Stimulated activated CD8-positive, alpha-beta memory T cell treated with anti-CD3 and anti-CD28 coated beads, Interleukin-4, amount 100 ng/mL, for 24 hours (primary cell): ENCODE measurements around the gene CCL1.

Experiments used
- DNase-seq: peaks from one replicate; pipeline ENCODE4 v3.0.0-alpha.2; 2020; ENCODE audit warnings: low read depth

The CCL1 gene

DNA sequence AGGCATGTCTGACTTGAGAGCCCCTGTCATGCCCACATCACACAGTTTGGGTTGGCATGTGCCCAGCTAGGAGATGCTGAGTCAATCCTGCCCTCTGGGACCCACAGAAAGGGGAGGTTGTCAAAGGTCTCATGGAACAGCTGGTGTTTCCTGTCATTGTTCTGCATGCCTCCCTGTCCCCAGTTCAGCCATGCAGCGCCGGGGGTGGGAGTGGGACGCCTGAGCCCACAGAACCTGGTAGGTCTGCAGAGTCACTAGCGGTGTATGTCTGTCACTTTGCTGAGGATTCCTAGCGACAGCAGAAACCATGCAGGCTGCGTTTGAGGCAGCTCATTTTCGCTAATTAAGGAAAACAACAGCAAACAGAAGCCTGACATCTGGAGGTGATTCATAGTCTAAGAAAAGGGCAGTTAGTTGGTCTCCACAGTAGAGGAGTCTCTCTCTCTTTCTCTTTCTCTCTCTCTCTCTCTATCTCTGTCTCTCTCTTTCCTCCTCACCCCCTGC, 19.6 kb upstream of the CCL1 start:
- DNase-seq, result peak; percentile 28

DNA sequence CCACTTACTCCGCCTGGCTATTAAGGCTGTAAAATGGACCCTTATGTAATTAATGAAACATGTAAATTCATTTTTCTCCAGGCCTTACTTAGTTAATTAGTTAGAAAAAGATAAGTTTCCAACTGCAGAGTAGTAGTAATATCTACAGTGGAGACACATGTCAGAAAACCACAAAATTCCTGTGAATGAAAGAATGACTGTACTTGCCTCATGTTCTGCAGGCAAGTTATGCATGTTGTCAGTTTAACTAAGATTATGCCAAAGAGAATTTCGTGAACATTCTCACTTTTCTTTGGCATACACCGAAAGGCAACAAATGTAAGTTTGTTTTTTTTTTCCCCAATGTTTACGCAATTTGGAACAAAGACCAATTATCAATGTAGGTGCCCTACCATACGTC, 16.8 kb upstream of the CCL1 start:
- no peak for DNase-seq

DNA sequence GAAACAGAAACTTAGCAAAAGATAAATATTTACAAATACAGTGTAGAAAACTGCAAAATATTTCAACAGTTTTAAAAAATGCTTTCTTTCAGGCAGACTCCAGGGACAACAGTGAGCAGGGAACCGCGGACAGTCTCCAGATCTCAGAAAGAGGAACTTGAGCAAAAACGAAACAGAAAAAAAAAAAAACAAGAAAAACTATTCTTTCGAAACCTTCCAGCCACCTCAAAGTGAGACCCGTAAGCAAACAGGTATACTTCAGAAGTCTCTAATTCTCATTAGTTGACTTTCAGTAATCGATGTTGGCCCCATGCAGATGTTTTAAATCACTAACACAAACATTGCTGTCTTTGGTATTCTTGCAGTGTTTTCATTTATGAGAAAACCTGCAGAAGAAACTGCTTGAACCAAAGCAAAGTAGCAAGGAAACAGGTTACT, 15.7 kb upstream of the CCL1 start:
- DNase-seq, result no peak

DNA sequence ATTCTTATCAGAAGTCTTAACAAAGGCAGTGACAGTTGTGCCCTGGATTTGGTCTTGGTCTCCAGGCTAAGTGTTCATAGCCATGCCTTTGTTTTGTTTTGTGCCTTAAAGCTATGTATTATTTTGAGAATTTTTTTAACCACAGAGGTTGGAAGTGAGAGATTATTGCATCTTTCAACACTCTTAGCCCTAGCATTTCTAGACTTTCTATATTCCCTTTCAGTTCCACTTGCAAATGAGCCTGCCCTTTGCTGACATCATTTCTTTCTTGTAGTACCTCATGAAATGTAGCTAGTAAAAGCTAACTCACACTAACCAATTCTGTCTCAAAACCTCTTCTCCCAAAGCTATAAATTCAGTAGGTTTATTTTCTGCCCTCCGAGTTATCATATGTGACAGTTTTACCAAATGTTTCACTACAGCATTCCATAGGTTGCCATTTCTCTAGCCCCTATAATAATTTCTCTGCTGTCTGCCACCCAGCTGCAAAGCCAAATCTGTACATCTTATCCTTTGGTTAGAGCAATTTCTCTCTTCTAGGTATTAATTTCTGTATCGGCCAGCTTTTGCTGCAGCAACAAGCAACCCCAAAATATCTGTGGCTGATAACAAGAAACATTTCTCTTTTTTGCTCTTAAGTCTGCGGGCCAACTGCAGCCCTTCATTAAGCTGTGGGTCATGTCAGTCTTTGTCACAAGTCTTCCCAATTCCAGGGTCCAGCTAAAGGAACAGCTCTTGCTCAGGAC, 14.2 kb upstream of the CCL1 start:
- no peak for DNase-seq

DNA sequence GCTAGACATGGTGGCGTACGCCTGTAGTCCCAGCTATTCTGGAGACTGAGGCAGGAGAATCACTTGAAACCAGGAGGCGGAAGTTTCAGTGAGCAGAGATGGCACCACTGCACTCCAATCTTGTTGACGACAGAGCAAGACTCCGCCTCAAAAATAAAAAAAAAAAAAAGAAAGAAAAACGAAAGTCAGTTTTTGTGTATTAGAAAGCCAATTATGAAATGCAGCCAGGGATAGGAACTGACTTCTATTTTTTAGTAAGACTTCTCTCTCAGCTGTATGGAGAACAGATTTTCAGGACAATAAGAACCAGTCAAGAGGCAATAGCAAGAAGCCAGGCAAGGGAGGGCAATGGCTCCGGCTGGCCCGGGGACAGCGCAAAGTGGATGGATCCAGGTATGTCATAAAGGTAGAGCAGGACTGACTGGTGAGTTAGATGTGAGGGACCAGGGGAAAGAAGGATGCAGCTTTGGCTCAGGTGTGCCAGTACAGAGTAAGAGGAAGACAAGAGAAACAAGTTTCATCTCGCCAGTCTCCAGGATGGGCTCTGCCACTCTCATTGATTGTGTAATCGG, 12.5 kb upstream of the CCL1 start:
- DNase-seq, result no peak

DNA sequence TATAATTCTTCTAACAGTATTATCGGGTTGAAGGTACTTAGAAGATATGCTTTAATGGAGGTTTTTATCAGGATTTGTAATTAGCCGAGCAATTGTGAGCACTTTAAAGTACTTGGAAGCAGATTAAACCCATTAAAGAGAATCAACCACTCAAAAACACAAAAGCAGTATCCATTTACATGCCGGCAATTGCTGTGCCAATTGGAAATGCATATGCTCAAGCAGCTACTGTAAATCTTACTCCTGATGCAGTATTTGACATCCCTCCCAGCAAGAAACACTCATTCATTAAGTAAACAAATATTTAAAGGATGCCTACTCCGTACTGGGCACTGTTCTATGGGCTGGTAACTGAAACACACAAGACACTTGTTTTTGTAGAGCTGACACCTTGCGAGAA, 11.4 kb upstream of the CCL1 start:
- DNase-seq, result no peak

DNA sequence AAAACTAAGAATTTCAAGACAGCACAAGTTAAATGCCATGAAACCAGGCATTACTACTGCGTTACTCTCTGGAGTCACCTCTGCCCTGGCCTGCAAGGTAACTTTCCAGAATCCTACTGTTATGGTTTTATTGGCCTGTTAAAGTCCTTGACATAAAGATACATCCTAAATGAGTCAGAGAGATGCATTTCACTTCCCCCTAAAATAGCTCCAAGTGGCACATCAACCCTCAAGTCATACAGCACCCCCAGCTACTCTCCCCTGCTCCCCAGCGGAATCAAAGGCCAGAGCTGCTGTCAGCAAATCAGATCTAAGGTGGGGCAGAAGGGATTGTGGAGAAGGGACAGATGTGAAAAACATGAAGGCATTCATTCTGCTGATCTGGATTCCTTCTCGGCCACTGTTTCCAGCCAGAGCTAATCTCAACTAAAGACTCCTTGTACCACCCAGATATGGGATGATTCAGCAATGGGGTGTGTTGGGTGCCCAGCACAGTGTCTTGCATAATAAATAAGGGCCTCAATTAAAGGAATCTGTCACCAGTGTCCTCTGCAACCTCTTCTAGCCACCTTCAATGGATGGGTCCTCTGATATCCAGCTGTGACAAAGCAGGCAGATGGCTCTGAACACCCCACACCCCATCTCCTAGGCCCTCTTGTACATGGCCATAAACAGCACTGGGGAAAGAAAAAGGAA, 8.5 kb upstream of the CCL1 start:
- DNase-seq, result no peak

DNA sequence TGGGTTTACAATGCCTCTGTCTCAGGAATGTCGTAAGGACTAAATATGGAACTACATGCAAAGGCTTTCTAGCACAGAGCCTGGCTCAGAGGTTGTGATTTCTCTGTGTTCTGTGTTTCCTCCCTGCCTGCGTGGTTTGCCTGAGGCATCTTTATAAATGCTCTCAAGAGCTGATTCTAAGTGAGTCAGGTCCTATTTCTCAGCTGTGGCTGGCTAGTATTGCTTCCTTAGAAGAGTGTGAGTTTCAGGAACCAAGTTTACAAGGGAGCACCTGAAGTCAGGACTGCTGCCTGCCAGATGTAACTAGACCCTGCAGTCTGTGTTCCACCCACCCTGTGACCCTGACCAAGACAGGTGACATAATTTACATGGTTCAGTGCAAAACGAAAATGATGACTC, 8.0 kb upstream of the CCL1 start:
- no peak for DNase-seq

DNA sequence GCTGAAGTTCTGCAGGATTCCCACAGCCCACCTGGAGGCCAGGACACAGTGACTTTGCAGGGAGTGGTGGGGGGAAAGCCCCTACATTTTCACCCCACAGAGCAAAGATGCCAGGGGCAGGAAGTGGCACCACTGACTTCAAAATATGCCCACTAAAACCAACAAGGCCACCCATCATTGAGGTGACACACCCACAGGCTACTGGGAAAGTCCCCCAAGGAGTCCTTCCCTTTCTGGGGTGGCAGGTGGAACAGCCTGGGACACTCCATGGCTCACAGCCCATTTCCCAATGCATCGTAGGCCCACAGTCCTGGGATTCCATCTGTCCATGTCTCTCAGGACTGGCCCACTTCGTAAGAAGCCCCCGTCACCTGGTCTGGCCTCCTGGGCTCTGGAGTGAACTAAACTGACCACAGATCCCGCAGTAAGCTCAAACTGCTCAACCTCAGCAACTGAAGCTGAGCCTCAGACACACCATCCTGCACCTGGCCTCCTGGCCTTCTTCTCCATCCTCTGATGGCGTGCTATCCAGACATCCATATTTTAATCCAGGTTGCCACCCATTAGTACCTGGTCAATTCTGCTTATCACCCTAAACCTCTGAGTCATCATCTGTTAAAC, 7.5 kb upstream of the CCL1 start:
- DNase-seq, result no peak

DNA sequence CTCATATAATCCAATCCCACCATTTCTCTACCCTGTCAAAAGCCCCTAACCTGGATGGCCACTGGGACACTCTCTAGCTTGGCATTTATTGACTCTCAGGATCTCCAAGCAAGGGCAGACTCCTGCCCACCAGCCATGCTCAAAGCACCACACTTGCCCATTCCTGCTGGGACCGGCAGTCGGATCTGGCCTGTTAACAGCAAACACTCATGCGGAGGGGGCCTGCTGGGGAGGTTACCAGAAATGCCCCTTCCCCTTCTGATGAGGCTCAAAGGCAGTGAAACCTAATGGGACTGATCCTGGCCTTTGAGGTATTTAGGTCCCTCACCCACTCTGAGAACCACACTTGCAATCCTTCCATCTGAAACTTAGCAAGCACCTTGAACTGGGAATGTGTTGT, 6.5 kb upstream of the CCL1 start:
- DNase-seq, result no peak

DNA sequence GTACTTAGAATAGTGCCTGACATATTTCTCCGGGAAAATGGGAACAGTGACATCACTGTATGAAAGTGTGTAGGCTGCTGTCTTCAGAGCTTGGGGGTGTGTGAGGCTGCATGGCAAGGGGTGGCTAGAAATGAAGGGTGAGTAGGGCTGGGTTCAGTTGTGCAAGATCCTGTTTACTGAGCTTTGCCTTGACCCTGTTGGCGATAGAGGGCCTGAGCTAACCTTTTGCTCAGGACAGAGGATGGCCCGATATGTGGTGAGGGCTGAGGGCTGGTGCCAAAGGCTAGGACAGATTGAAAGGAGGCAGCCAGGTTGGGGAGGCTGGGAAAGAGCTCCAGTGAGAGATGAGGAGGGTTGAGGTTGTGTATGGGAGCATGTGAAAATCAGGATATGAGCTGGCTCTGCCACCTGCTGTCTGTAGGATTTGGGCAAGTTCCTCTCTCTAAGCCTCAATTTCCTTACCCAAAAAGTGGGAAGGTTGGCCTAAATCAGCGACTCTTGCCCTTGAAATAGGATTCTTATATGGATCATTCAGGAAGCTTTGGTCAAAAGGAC, 6.0 kb upstream of the CCL1 start:
- no peak for DNase-seq

DNA sequence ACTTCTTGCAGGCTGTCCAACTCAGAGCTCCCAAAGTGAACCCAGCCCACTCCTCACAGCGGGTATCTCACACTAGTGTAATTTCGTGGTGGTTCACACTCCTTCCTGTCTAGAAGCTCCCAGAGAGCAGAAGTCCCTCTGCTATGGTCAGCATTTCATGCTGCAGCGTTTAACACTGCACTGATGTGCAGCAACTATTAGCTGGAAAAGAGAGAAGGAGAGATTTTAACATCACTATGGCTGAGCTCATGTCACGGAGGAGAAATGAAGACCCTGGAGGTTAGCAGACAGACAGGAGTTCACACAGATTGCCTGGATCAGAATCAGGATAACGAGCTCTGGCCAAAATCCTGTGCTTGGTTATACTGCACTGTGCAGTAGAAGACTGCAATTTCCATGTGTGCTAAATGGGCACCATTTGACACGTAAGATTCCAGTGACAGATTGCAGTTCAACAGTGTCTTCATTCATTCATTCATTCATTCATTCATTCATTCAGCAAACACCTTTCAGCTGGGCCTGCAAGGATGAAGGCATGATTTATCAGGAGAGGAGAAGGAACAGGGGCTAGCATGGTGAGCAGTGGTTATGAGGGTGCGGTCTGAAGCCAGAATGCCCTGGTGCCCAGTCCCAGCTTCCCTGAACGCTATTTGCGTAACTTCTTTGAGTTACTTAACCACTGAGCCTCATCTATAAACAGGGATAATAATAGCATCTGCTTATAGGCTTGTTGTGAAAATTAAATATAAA, 5.3 kb upstream of the CCL1 start:
- no peak for DNase-seq

DNA sequence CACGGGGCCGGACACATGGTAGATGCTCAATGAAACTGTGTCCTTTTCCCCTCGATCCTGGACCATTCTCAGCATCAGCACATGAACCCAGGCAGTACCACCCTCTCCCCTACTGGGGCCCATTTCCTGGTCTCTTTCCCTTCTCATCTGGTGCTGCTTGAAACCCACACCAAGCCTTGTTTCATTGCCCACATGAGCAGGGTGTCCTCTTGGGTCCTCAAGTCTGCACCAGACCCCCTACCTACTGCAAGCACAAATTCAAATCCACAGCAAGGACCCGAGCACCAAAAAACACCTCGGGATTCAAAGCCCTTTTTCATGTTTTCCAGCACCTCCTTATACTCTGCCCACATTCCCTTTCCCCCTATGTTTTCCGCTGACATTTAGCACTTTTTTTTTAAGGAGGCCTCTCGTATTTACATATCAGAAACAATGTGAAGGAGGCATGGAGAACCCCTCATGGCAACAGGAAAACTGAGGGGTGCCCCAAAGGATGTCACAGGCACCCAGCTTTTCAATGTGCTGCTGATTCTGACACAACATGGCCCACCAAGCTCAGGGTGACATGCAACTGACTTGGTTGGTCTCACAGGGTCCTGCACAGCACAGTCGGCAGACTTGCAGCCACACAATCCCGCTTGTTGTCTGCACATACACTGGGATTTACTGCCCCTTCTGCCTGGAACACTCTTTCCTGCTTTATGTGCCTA, 4.6 kb upstream of the CCL1 start:
- no peak for DNase-seq

DNA sequence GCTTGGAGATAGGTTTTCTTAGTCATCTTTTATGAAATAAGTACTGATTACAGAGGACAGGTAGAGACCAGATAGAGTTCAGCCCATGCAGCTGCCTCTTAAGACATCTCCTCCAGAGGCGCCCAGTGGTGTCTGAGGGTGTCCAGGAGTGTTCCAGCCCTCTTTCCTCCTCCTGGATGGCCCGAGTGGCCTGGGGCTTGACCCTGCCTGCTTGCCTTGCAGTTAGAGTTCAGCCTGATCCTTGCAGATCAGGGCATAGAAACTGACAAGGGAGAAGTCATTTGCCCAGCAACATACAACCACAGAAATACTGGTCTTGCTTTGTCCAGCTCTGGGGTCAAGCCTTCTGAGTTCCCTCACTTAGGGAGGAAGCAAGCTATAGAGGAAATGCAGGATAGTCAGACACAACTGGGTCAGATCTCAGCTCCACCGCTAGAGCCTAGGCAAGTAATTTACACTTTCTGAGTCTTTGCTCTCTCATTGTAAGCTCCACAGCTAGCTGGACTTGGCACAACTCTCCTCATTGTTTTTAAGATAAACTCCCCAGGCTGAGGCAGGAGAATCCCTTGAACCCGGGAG, 3.6 kb upstream of the CCL1 start:
- no peak for DNase-seq

DNA sequence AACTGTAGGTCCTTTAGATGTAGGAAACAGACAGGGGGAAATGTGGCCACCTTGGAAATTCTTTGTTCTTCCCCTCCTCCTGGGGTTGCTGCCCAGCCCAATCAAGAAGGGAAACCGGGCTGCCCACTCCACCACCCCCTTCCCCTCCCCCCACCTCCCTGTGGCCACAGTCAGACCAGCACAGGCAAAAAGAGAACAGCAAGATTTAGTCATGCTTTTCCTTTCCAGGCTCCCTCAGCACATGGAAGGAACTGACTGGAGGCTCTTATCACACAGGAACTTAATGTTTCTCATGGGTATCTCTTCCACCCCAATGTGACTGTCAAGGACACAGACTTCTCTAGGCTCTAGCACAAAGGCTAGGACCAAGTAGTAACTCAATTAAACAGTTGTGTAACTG, 3.0 kb upstream of the CCL1 start:
- DNase-seq, result no peak

DNA sequence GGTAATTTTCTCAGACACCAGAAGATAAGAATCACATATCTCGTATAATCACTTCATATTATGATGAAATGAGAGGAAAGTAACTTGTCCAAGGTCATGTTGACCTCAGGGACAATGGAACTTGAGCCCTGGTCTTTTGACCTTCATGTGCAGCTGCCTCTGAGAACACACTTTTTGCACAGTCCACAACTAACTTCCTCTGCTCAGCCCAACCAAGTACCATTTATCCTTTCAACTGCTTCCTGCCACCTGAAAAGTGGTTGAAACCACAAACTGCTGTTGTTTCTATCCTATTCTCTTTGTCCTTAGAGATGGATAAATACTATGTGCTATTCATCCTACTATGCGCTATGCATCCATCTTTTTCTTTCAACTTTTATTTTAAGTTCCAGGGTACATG, 2.3 kb upstream of the CCL1 start:
- DNase-seq, result no peak

DNA sequence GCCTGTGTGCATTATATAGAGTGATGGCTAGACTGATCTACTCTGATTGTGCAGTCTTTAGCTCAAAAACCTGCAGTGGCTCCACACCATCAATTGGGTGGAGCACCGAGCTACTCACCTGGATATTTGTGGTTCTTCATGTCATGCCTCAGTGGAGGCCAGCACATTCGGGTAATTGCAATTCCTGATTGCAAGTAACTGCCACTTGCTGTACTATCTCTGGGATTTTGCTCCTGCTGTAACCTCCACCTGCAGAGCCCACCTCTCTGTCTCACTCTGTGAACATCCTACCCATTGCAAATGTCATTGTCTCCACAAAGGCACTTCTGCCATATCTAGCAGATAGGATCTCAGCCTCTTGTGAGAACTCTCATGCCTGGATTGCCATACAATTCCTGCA, 1.7 kb upstream of the CCL1 start:
- DNase-seq, result no peak

DNA sequence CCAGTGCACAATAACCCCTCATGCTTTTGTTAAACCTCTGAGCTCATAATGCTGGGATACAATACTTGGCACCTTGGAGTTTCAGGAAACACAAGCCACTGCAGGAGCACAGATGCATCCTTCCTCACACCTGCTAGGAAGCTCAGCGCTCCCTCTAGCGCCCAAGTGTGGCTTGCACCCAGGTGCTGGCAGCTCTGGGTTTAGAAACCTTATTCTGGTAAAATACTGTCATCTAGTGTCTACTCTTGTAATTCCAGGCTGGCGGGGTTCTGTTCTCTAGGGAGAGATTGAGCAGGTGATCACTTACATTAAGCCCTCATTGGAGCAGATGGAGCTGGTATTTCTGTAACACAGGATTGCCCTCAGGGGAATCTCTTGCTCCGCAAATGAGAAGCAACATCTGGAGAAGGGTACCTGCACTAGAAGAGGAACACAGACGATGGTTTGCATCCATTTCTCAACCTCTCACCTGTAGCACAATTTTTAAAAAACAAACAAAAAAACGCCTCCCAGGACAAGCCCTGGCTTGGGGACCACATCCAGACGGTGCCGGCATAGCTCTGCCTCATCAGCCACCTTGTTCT, 1.5 kb downstream of the CCL1 start:
- peak; percentile 65 for DNase-seq

DNA sequence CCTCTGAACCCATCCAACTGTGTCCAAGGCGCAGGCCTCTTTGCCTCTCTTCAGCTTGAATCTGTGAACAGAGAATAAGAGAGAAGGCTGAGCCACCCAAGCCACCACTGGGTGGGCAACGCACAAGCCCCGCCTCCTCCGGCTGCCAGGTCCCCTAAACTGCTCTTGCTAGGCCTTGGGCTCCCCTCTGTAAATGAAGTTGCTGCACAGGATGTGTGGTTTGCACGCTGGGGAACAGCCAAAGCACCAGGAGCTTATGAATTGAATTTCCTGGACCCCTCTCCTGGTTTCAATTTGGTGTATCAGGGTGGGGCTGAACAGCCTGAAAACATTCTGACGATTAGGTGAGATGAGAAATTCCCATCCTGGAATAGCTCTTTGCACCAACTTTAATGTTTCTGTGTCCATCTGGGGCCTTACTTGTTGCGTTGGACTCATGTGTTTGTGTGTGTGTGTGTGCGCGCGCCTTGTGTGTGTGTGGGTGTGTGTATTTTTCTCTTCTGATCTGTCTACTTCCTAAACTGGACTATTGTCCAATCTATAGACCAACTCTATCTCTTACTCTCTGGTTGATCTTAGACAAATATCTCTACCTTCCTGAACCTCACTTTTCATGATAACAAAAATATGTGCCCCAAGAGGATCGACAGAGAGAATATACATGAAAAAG, 2.3 kb downstream of the CCL1 start:
- no peak for DNase-seq

DNA sequence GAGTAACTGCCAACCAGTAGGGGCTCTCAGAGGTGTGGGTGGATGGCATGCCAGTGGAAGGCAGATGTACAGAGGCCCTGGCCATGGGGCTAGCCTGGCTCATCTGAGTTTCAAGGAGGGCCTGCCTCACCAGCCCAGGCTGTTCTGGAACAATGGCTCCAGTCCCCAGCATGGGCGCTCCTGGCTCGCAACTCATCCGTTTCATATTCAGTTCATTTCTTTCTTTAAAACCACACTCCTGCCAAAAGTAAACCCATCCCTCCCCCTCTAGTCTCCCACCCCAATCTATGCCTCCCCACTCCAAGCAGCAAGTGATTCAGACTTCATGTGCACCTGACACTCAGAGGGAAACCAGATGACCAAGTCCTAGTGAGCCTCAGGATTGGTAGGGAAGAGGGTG, 4.4 kb downstream of the CCL1 start:
- no peak for DNase-seq
